IPS DF 4.7 (cell line): ENCODE results near the gene CANT1.

Experiments used
- DNase-seq: peaks from one replicate; pipeline ENCODE4 v3.0.0-alpha.2; 2013; ENCODE audit warnings: low spot score; ENCODE audit errors: extremely low read depth

CANT1 gene

DNA sequence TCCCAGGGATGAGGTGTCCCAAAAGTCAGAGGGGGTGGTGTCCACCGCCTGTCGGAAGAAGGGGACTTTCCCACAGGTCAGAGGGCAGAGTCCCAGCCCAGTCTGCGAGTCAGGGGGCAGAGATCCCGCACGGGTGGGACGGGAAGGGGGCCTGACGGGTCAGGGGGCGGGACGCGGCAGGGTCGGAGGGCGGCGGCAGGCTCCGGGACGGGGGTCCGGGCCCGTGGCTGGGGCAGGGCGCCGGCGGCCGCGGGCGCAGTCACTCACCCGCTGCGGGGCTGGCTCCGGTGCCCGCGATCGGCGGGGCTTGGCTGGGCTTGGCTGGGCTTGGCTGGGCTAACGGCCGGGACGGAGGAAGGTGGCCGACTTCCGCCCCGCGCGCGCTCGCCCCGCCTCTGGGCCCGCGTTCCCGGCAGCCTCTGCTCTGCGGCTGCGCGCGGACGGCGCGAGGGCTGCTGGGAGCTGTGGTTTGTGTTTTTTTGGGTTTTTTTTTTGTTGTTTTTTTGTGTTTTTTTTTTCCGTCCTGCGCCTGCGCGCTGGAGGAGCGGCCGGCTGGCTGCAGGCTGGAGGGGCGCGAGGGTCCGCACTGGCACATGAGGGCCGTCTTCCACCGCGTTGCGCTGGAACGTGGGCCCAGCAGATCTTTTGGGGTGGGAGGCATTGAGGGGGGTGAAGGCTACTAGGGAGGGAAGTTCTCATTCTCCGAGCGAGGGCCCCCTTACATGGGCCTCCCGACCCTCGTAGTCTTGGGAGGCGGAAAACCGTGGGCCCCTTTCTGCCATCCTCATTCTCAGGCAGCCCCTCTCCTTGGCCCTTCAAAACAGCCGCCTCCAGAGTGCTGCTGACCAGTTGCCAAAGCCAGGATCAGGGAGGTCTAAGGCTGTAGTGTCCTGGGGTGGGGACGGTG lies at the start of gene CANT1:
CANT1 (minus strand) TSS at position 368 of the 907 bp plus-strand sequence. CDS start 12,142 bp downstream, outside the sequence.
- no peak for DNase-seq

DNA sequence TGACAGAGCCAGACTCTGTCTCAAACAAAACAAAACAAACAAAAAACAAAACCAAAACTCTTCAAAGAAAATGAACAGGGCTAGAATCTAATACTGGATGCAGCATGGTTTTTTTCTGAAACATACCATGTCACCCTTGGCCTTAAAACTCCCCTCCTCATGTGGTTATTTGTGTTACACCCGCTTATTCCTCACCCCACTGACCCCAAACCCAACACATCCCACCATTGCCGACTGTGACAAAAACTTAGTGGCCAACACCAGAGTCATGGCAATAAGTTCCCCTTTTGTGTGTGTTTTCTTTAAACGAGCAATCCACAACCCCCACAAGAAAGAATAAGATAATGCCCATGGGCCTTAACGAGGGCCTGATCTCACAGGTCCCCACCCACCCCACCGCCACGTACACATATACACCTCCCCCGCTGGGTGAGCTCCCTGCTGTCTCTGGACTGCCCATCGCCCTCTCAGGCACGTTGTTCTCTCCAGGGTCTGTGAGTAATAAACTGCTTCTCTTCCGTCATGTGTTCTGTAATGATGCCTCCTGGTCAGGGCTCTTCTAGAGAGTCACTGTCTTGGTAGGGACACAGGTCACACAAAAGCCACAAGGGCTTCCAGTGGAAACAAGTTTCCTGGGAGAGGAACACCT lies 48.3 kb upstream of the CANT1 start:
- no peak for DNase-seq

DNA sequence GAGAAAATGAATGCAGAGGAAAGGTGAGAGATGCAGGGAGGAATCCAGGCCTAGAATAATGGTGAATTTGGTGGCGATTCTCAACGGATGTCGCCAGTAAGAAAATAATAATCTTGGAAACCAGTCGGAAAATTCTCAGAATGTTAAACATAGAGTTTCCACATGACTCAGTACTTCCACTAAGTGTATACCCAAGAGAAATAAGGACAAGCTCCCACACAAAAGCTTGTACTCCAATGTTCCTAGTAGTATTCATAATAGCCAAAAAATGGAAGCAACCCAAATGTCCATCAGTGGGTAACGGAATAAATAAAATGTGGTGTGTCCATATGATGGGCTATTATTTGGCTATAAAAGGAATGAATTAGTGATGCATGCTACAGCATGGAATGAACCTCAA lies 45.6 kb upstream of the CANT1 start:
- no peak for DNase-seq

DNA sequence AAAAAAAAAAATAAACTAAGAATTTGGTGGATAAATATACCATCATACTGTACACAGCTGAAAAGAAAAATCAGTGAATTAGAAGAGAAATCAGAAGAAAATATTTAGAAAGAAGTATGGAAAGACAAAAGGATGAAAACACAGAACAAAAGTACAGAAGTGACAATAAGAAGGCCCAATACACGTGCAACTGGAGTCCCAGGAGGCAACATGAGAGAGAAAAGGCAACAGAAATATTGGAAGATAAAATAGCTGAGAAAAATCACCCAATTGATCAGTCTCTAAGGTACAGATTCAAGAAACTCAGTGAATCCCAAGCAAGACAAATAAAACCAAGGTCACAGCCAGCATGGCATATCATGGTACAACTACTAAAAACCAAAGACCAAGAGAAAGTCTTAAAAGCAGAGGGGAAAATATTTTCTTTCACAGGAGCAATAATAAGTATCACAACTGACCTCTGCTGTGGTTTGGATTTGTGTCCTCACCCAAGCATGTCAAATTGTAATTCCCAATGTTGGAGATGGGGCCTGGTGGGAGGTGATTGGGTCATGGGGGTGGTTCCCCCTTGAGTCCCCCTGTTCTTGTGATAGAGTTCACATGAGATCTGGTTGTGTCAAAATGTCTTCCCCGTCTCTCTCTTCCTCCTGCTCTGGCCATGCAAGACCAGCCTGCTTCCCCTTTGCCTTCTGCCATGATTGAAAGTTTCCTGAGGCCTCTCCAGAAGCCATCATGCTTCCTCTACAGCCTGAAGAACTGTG lies 44.8 kb upstream of the CANT1 start:
- DNase-seq = no peak

DNA sequence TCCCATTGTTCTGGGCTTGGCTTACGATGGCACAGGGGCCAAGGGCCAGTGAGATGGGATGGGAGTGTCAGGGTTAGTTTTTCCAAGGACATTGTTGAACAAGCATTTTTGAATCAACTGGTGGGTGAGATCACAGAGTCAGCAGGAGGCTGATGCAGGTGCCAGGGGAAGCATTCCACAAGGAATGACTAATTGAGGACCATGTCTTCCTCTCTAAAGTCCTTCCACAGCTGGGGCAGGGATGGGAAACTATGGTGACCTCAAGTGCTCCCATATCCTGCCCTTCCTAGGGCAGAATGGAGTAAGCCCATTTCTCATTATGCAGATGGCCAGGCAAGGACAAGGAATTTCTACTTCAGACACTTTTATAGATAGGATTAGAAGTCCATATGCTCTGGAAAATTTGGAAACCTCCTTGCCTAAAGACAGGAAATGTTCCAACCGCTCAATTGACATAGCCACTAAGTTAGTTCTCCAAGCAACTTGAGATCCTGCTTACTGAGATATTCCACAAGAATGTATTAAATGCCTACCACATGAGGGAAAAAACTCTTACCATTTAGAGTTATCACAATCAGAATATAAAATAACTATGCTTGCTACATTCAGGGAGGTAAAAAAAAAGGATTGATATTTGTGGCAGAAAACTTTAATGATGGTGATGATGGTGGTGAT lies 43.8 kb upstream of the CANT1 start:
- DNase-seq = no peak

DNA sequence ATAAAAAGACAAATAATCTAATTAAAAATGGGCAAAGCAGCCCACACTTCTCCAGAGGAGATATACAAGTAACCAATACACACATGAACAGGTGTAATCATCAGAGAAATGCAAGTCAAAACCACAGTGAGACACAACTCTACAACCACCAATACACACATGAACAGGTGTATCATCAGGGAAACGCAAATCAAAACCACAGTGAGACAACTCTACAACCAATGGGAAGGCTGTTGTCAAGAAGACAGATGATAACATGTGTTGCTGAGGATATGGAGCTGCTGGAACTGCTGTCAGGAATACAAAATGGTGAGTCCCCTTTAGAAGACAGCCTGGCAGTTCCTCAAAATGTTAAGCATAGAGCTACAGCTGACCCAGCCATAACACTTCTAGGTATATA lies 42.6 kb upstream of the CANT1 start:
- DNase-seq = no peak

DNA sequence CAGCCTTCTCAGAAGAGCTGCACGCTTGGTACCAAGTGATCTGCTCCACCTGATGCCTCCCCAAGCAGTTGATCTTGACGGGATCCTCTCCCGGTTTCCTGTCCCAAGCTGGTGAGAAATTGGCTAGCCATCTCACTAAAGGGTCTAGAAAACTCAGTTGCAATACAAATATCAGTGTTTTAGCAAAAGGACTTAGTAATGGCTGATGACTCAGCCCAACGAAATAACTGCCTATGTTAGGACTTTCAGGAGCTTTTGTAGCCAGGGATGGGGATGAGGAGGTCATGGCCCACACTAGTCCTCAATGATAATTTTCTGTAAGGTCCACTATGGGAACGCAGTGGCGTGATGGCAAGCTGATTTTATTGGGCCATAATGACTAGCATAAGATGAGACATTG lies 41.7 kb upstream of the CANT1 start:
- no peak for DNase-seq

DNA sequence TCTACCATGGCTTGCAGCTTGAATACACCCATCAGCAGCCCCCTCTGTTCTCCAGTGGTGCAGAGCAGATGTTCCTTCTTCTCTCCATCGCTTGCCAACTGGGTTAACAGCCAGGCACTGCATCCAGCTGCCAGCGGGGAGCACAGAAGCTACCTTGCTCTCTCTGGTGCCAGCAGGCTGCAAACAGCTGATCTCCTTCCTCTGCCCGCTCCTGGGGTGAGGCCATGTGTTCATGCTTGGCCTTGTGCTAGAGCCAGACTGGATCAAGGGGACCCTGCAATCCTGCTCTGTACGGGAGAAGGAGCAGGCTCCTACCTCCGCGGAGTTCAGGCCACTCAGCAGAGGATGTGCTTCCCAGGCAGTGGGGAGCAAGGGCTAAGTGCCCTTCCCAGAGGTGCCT lies 41.0 kb upstream of the CANT1 start:
- no peak for DNase-seq

DNA sequence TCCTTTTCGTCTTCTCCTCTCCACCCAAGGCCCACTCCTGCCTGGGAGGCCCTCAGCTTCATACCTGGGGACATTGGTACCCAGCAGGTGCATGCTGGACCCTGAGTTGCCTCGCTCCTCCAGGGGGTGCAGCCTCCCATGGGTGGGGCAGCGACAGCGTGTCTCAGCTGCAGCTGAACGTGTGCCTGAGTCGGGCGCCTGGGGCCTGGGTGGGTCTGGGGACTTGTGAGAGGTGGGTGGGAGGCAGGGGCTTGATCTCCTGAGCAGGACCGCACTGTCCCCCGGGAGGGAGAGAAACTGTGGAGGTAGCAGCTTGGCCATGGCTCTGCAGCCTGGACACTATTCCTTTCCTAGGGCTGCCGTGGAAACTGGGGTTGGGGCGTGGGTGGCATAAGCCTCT lies 40.3 kb upstream of the CANT1 start:
- DNase-seq = no peak

DNA sequence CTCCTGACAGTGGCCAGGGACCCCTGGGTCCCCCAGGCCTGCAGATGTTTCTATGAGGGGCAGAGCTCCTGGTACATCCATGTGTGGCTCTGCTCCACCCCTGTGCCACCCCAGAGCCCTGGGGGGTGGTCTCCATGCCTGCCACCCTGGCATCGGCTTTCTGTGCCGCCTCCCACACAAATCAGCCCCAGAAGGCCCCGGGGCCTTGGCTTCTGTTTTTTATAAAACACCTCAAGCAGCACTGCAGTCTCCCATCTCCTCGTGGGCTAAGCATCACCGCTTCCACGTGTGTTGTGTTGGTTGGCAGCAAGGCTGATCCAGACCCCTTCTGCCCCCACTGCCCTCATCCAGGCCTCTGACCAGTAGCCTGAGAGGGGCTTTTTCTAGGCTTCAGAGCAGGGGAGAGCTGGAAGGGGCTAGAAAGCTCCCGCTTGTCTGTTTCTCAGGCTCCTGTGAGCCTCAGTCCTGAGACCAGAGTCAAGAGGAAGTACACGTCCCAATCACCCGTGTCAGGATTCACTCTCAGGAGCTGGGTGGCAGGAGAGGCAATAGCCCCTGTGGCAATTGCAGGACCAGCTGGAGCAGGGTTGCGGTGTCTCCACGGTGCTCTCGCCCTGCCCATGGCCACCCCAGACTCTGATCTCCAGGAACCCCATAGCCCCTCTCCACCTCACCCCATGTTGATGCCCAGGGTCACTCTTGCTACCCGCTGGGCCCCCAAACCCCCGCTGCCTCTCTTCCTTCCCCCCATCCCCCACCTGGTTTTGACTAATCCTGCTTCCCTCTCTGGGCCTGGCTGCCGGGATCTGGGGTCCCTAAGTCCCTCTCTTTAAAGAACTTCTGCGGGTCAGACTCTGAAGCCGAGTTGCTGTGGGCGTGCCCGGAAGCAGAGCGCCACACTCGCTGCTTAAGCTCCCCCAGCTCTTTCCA lies 39.5 kb upstream of the CANT1 start:
- DNase-seq = no peak

DNA sequence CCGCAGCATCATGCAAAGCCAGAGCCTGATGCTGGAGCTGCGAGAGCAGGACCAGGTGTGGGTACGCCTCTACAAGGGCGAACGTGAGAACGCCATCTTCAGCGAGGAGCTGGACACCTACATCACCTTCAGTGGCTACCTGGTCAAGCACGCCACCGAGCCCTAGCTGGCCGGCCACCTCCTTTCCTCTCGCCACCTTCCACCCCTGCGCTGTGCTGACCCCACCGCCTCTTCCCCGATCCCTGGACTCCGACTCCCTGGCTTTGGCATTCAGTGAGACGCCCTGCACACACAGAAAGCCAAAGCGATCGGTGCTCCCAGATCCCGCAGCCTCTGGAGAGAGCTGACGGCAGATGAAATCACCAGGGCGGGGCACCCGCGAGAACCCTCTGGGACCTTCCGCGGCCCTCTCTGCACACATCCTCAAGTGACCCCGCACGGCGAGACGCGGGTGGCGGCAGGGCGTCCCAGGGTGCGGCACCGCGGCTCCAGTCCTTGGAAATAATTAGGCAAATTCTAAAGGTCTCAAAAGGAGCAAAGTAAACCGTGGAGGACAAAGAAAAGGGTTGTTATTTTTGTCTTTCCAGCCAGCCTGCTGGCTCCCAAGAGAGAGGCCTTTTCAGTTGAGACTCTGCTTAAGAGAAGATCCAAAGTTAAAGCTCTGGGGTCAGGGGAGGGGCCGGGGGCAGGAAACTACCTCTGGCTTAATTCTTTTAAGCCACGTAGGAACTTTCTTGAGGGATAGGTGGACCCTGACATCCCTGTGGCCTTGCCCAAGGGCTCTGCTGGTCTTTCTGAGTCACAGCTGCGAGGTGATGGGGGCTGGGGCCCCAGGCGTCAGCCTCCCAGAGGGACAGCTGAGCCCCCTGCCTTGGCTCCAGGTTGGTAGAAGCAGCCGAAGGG lies 38.6 kb upstream of the CANT1 start:
- DNase-seq = no peak

DNA sequence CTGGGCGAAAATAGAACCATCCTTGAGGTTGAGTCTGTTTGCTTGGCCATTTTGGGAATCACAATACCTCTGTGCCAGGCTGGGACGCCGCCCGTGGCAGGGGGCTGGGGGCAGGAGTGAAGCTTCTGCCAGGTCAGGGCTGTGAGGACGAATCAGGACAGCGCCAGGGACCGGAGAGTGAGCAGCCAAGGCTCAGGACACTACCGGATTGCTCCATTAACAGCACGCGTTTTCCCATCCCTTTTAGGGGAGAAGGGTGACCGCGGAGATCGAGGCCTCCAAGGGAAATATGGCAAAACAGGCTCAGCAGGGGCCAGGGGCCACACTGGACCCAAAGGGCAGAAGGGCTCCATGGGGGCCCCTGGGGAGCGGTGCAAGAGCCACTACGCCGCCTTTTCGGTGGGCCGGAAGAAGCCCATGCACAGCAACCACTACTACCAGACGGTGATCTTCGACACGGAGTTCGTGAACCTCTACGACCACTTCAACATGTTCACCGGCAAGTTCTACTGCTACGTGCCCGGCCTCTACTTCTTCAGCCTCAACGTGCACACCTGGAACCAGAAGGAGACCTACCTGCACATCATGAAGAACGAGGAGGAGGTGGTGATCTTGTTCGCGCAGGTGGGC lies 37.8 kb upstream of the CANT1 start:
- no peak for DNase-seq

DNA sequence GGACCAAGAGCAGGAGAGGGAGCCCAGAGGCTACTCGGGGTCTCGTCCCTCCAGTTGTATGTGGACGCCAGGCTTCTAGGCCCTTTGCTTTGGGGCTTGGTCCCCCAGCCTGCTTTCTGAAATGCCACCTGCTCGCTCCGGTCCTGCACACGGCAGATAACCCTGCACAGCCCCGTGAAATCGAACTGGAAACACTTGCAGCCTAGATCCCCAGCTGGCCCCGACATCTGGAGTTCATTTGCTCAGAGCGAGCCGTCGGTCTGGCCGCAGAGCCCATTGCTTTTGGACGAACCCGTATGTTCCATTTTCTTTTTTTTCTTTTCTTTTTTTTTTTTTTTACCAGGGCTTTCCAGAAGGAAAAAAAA lies 37.3 kb upstream of the CANT1 start:
- no peak for DNase-seq

DNA sequence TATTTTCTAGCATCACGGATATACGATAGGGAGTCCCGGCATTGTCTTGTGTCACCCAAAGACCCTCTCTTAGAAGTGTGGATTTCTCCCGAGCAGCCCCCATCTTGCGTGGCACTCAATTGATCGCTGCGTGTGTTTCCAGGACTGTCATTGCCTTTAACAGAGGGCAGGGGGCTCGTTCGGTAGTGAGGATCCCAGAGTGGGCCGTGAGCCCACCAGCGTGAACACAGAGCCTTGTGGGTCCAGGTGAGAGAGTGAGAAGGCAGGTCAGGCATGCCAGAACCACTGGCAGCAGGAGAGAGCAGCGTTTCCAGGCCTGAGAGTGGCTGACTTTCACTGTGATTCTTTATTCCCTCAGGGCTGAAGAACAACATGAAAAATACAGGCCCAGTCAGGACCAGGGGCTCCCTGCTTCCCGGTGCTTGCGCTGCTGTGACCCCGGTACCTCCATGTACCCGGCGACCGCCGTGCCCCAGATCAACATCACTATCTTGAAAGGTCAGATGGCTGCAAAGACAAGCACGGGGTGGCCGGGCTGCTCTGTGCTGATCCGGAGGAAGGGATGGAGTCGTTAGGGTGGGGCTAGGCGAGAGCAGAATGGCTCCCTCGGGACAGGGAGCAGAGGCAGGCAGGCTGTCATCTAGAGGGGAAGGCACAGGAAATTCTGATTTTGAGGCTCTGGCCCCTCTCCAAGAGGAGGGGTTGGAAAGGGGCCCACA lies 36.8 kb upstream of the CANT1 start:
- no peak for DNase-seq

DNA sequence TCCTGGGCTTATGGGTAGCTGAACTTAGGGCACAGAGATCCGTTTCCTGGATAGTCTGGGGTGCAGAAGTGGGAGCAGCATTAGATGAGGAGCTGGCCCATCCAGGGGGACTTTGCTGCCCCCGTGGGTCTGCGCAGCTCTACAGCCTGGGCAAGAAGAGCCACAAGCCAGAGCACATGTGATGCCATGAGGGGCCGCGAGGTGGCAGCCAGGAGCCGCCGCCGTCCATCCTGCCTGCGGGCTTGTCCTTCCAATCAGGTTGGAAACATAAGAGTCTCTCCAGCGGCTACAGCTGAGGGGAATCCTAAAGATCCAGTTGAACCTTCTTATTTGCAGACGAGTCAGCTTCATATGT lies 36.3 kb upstream of the CANT1 start:
- DNase-seq = no peak

DNA sequence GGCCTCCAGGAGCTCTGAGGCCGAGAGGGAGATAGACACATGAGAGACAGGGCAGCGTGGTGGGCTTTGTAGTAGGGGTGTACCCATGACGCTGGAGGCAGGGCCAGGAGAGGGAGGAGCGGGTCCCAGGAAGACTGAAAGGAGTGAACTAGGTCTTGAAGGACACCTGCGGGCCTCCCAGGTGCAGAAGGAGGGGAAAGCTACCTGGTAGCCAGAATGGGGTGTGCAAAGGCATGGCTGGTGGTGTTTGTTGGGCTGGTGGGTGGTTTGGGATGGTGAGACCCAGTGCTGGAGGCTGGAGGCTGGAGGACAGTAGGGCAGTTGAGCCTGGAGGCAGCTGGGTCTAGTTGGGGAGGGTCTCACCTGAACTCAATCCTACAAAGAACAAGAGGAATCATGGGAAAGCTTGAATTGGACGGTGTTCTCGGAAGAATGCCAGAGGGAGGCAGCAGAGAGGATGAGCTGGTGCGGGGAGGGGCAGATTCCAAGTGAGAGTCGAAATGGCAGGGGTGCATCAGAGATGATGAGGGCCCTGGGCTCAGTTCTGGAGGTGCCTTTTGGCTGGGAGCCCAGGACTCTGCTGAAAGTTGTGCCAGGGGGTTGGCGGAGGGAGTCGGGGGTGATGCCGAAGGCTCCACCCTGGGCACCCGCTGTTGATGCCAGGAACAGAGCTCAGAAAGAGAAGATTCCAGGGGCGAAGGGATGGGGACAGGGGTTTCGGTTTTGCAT lies 35.6 kb upstream of the CANT1 start:
- no peak for DNase-seq

DNA sequence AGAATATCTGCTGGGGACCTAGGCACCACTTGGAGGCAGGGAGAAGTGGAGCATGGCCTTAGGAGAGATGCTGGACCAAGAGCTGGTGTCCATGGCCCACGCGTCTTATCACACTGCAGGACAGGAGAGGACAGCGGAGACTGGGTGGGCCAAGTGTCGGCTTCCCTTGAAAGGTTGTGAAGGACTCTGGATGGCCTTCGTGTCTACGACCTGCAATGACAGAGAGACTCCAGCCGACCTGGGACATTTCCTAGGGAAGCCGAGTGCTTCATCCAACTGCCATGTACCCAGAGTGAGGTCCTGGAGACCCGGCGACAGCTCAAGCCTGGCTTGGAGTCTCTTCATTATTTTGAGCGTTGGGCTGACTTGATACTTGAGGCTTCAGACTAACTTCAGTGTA lies 34.9 kb upstream of the CANT1 start:
- no peak for DNase-seq

DNA sequence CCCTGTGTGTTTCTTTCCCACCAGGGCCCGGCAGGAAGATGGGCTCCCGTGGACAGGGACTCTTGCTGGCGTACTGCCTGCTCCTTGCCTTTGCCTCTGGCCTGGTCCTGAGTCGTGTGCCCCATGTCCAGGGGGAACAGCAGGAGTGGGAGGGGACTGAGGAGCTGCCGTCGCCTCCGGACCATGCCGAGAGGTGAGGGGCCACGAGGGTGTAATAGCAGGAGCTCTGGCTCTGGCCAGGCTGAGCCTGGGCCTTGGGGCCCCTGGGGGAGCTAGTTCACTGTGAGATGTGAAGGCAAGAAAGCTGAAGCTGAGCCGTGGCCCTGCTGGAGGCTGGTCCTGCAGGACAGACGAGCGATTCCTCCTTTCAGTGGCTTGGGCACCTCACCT lies 34.4 kb upstream of the CANT1 start:
- no peak for DNase-seq
